NCI-H748 (cell line): Measurements from ENCODE around the gene GALNT12.

Source experiments
- DNase-seq: peaks from one replicate; lab custom pipeline; 2025; ENCODE audit not compliant: unreplicated experiment; lab: John Stamatoyannopoulos, UW

Gene GALNT12

GRCh38 chr9:98781588-98782383 lies 25.7 kb upstream of the GALNT12 start:
- DNase-seq, result no peak

DNA sequence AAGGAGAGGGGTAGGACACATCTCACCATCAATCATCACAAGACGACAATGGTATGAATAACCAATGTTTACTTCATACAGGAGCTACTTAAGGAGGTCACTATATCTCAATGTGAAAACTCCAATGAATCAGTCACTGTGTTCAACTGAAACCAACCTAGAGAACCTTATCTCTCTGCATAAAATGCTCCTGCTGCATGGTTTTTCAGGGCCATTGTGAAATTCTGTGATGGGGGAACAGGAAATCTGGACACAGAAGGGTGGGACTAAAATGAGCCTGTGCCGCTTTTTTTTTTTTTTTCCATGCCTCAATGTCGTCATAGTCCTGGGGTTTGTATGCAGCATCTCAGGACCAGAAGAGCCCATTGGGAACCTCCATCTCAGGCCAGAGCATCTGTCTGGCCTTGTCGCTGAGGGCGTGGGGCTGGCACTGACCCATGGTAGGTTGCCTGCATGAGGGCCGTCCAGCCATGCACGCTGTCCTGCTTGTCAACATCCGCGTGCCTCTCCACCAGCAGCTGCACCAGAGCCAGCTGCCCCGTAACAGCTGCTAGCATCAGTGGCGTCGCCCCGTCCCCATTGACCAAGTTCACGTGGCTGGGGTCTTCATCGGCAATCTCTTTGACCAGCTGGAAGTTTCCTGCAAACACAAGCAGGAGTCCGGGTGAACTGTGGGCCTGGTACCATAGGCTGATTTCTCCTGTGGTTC lies 23.8 kb upstream of the GALNT12 start:
- DNase-seq, result no peak

- no peak for DNase-seq
These were observed 22.4 kb upstream of the GALNT12 start for GRCh38 chr9:98784831-98785806.

DNA sequence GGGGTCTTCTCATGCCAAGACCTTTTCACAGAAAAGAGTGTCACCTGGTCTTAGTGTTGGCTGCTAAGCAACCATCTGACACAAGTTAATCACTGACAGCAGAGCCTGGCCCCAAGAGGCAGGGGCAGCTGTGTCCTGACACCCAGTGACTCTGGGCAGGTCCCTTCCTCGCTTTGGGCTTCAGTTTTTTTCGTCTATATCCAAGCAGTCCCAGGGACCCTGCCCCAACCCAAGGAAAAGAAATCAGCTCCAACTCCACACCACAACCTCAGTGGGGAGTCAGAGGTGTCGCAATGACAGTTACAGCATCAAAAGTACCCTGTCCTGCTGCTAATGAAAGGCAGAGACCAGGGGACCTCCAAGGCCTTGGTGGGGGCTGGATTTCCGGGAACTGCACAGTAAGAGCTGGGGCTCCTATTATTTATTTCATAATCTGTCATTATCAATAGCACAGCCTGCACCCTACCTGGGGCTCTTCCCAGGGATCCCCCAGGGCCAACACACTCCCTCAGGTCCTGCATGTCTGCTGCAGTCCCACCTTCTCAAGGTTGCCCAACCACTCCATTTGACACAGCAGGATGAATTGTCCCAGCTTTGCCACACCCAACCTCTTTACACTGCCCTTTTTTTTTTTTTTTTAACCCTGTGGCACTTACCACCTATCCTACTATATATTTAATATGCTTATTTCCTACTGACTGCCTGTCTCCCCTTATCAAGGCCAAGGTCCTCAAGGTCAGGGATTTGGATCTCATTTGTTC lies 20.5 kb upstream of the GALNT12 start:
- no peak for DNase-seq

GRCh38 chr9:98787766-98788335 lies 19.6 kb upstream of the GALNT12 start:
- no peak for DNase-seq

GRCh38 chr9:98789483-98790133 lies 17.9 kb upstream of the GALNT12 start:
- DNase-seq, result no peak

DNA sequence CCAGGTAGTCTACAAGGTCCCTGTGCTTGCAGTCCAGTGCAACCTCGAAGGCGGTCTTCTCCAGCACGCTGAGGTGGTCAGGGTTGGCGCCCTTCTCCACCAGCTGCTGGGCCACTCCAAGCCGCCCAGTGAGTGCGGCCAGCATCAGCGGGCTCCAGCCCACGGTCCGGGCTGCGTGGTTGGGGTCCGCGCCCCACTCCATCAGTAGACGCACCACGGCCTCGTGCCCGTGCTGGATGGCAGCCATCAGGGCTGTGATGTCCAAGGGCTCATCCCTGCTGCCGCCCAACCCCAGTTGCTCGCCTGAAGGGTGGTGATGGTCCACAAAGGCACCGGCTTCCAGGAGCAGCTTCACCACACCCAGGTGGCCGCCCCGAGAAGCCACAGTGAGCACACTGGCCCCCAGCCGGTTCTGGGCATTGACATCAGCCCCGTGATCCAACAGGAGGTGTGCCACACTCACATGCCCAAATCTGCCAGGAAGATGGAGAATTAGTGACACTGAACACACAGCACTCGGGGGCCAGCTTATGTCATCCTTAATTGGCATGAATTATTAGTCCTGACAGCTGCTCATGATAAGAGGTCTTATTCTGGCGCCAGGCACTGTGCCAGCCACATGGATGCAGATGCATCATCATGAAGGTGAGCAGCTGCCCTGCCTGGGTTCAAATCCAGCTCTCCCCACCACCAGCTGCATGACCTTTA lies 17.2 kb upstream of the GALNT12 start:
- DNase-seq, result peak; percentile 15

GRCh38 chr9:98790842-98791607 lies 16.4 kb upstream of the GALNT12 start:
- peak; percentile 42 for DNase-seq

DNA sequence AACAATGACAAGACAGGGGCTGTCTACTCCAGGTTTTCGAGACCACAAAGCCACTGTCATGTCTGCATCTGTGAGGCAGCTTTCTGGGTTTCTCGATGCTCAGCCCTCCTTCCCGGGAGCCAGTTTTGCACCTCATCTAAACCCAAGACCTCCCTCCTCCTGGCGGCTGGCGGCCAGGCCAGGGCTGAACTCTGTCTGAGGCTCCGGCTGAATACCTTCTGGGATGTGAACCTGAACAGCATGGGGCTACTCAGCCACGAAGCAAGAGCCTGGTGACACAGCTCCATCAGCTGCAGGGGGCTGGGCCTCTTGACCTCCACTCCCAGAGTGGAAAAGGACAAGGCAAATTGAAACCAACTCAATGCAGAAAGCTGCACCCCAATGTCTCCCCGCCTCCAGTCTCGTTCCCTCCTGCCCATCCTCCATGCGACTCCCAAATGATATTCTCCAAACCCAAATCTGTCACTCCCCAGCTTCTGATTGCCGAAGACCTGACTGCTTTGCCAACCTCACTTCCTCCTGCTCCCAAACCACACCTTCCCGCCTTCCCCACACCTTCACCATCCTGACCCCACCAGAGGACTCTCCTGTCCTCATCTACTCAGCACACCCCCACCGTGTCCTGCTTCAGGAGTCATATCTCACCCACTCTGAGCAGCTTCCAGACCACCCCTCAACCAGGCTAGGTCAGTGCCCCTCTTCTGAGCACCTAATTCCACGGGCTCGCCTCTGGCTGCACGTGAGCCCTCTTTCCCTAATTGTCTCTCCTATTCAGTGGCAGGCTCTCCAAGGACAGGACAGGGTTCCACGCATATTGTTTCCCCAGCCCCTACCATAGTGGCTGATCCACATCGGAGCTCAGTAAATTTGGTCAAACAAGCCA lies 15.6 kb upstream of the GALNT12 start:
- no peak for DNase-seq

- DNase-seq, result no peak
These were observed 14.4 kb upstream of the GALNT12 start for GRCh38 chr9:98793031-98793430.

DNA sequence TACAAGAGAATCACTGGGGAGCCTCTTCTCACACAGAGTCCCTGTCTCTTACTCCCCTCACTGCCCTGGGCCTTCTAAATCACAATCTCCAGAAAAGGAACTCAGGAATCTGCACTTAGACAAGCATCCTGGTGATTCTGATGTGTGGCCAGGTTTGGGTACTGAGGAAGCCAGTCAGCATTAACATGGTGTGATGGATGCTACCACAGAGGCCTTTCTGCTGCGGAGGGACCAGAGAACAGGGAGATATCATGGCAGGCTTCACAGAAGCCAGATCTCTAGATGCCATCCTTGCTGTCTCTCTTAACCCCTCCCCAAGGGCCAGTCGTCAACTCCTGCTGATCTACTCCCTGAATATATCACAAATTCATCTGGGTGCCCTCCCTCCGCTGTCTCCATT lies 12.7 kb upstream of the GALNT12 start:
- DNase-seq, result no peak

- DNase-seq, result no peak
These were observed 12.0 kb upstream of the GALNT12 start for GRCh38 chr9:98795295-98795955.

- peak; percentile 66 for DNase-seq
These were observed 11.5 kb upstream of the GALNT12 start for GRCh38 chr9:98795970-98796363.

- DNase-seq, result peak; percentile 82
These were observed 10.9 kb upstream of the GALNT12 start, which contains the start of gene ANKS6 for GRCh38 chr9:98796364-98797101. ANKS6 (minus strand) TSS chr9:98796555; CDS start chr9:98796491, 64 bp downstream.

DNA sequence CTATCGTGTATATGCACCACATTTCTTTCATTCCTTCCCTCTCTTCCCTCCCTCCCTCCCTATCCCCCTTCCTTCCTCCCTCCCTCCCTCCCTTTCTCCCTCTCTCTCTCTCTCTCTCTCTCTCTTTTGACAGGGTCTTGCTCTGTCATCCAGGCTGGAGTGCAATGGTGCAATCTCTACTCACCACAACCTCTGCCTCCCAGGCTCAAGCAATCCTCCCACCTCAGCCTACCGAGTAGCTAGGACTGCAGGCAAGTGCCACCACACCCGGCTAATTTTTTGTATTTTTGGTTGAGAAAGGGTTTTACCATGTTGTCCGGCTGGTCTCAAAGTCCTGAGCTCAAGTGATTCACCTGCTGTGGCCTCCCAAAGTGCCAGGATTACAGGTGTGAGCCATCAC lies 10.0 kb upstream of the GALNT12 start:
- DNase-seq, result no peak

GRCh38 chr9:98798254-98798653 lies 9.2 kb upstream of the GALNT12 start:
- DNase-seq, result no peak
